T-helper 2 cell treated with Interferon-gamma antibody and Interleukin-4, amounts not matched to agents 5 μg/mL and 100 μg/mL, for 36 hours (primary cell): ENCODE data around the gene NPPC.

Source experiments
- DNase-seq: peaks from one replicate; pipeline ENCODE4 v3.0.0; 2021; ENCODE audit warnings: low spot score
- H3K27ac Mint-ChIP-seq: one replicate; pipeline ENCODE4 v1.8.0; 2021; ENCODE audit warnings: mild to moderate bottlenecking, mixed read lengths
- H3K27me3 Mint-ChIP-seq: one replicate; pipeline ENCODE4 v1.8.0; 2021; ENCODE audit warnings: low read depth, mixed read lengths
- H3K36me3 Mint-ChIP-seq: one replicate; pipeline ENCODE4 v1.8.0; 2021; ENCODE audit warnings: low read depth, mixed read lengths
- H3K4me1 Mint-ChIP-seq: one replicate; pipeline ENCODE4 v1.8.0; 2021; ENCODE audit warnings: low read depth, mixed read lengths
- H3K4me3 Mint-ChIP-seq: one replicate; pipeline ENCODE4 v1.8.0; 2022; ENCODE audit warnings: mild to moderate bottlenecking, moderate library complexity, mixed read lengths
- H3K9me3 Mint-ChIP-seq: one replicate; pipeline ENCODE4 v1.8.0; 2021; ENCODE audit warnings: mixed read lengths

The NPPC gene

DNA sequence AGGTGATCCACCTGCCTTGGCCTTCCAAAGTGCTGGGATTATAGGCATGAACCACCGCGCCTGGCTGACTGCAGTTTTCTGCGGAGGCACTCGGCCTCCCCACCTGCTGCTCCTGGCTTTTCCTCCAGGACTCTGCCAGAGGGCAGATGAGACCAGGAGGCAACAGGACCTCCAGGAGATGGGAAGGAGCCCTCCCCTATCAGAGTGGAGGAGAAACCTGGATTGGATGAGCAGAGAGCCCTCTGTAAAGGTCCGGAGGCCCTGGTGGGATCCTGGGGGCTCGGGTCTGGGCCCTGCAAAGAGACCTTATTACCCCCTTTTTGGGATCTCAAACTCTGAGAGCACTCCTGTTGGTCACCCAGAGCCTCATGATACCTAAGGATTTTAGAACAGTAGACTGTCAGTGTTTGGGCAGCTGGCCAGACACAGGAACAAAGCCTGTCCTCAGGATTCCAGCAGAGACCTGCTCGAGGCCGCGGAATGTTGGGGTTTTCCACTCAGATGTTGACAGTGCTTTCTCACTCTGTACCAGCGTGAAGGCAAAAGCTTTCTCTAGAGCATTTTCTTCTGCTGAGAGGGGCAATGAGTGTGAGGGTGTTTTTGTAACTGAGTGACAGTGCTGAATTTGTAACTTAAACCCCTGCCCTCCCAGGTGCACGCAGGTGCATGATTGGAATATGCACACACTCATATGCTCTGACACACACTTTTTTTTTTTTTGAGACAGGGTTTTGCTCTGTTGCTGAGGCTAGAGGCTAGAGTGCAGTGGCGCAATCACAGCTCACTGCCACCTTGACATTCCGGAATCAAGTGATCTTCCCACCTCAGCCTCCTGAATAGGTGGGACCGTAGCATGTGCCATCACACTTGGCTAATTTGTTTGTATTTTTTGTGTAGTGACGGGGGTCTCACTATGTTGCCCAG is 48.4 kb downstream of the NPPC start:
- H3K4me1 Mint-ChIP-seq, result no peaks in the 10 kb centered on the region
- H3K36me3 Mint-ChIP-seq, result no peaks in the 10 kb centered on the region
- DNase-seq, result no peak
- H3K27me3 Mint-ChIP-seq, result peaks cover 8% of the 10 kb centered on the region
- H3K9me3 Mint-ChIP-seq, result no peaks in the 10 kb centered on the region
- H3K27ac Mint-ChIP-seq, result no peak overlapping the region
- no peak overlapping the region for H3K4me3 Mint-ChIP-seq

DNA sequence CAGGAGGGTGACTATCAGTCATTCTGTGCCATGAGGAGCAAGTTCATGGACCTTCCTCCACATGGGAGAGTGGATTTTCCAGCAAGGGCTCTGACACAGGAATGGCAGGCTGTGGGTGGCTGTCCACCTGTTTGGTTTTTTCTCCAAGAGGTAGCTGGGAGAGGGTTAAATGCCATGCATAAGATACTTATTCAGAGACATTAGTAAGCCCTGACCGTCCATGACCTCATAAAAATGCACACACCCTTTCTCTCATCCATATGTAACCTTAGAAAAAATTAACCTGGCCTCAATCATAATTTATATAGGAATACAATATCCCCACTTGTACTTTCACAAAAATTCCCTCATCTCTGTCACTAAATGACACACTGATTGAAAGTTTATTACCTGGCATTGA is 51.3 kb downstream of the NPPC start:
- H3K27ac Mint-ChIP-seq, result no peak overlapping the region
- H3K9me3 Mint-ChIP-seq, result peaks cover 2% of the 10 kb centered on the region

More for the DNA sequence above, 51.3 kb downstream of the NPPC start:
- DNase-seq, result no peak
- no peaks in the 10 kb centered on the region for H3K4me1 Mint-ChIP-seq
- no peaks in the 10 kb centered on the region for H3K27me3 Mint-ChIP-seq
- H3K4me3 Mint-ChIP-seq, result no peak overlapping the region
- no peaks in the 10 kb centered on the region for H3K36me3 Mint-ChIP-seq
